Heart right ventricle (tissue), 16 donors: ENCODE measurements around the gene FCHSD2. TPM values are rescaled to one million over a fixed set of nuclear protein-coding genes. Genes with fewer than 3 reads are reported as not detected.

ENCODE experiments used
- ATAC-seq, 8 donors: fragments of 200-7000 bp; cut with Tn5 transposase; one replicate each; pipeline ENCODE4 v1.9.1; 2020; ENCODE audit warnings: mild to moderate bottlenecking in 8 of 8, moderate library complexity in 8 of 8, moderate number of reproducible peaks in 1 of 8
- DNase-seq, 2 donors: peaks; one replicate each; pipeline ENCODE4 v3.0.0-alpha.2; 2020
- H3K27ac ChIP-seq, 10 donors: fragments of 200-600 bp; sonication (generic) in 2 of 10; one replicate each; pipeline versions ENCODE4 v1.5.0 to v1.8.0; 2020 to 2022; ENCODE audit warnings: mild to moderate bottlenecking in 3 of 10
- H3K27me3 ChIP-seq, 7 donors: fragments of 200-600 bp; one replicate each; pipeline ENCODE4 v1.8.0; 2021 to 2022; ENCODE audit warnings: mild to moderate bottlenecking in 2 of 7
- H3K36me3 ChIP-seq, 9 donors: fragments of 200-600 bp; sonication (generic) in 1 of 9; one replicate each; pipeline versions ENCODE4 v1.5.0 to v1.8.0; 2020 to 2022; ENCODE audit warnings: mild to moderate bottlenecking in 2 of 9
- H3K4me1 ChIP-seq, 9 donors: fragments of 200-600 bp; sonication (generic) in 1 of 9; one replicate each; pipeline versions ENCODE4 v1.5.0 to v1.8.0; 2020 to 2022; ENCODE audit warnings: mild to moderate bottlenecking in 4 of 9
- H3K4me3 ChIP-seq, 10 donors: fragments of 200-600 bp; sonication (generic) in 2 of 10; one replicate each; pipeline versions ENCODE4 v1.5.0 to v1.8.0; 2020 to 2022; ENCODE audit warnings: mild to moderate bottlenecking in 7 of 10, moderate library complexity in 2 of 10
- H3K9me3 ChIP-seq, 11 donors: fragments of 200-600 bp in 10 of 11; sonication (generic) in 2 of 11; one replicate each; pipeline versions ENCODE4 v1.5.0 to v1.8.0; 2013 to 2022; ENCODE audit warnings: mild to moderate bottlenecking in 2 of 11, control low read depth in 1 of 11, moderate library complexity in 1 of 11
- WGBS, 2 donors: extraction: QIAGEN DNeasy Blood & Tissue Kit; methylation state at CpG; one replicate each; pipeline ENCODE4 v1.1.7; 2013; ENCODE audit warnings: inconsistent platforms in 1 of 2; 5-methylcytosine and 5-hydroxymethylcytosine counted together
- intact Hi-C, 10 donors: fragments of 100-400 bp; cut with DNase I; formaldehyde crosslinking; loops; one replicate each; pipeline versions ENCODE4 v1.11.1 to v1.14.2; 2022
- polyA plus RNA-seq, 2 donors: library from polyadenylated mRNA; stranded (reverse); fragments of 200-250 nt; gene quantifications; one replicate each; pipeline ENCODE4 v1.2.3, GENCODE V29; 2013
- total RNA-seq, 10 donors: library from RNA; stranded (reverse); fragmentation: NEBNext Ultra II Directional in 3 of 10; extraction: Animal tissue kit (Norgen Biotek cat#: 25700) in 3 of 10; gene quantifications; one replicate each; pipeline versions ENCODE4 v1.2.1 to v1.2.4, GENCODE V29; 2021 to 2023
- TF ChIP-seq, protein P1 (sequence below), 9 donors: fragments of 200-600 bp; sonication (generic) in 2 of 9; IDR thresholded peaks; one replicate each; pipeline versions ENCODE4 v1.5.0 to v1.8.0; 2021 to 2022; ENCODE audit warnings: antibody characterized with exemption in 9 of 9, mild to moderate bottlenecking in 5 of 9, moderate library complexity in 1 of 9
- donor health status: Arrhythmogenic right ventricular cardiomyopathy.
- donor health status: ischemic (EF 13 %, LVEDD 7.1; RV severe dilation, severe dysfunction).
- donor health status: healthy with polysubstance abuse.
- donor health status: DM: no; HTN: yes; CAD: no.
- donor health status: DM: no; HTN: no; CAD: no.
- donor health status: ischemic (EF 25% LVEDD 6.9; RV normal size, moderate dysfunction).
- donor health status: ischemic (EF 25% LVEDD 5.7; RV mildly dilated, moderate dysfunction).
- donor health status: healthy.
- donor health status: DM: yes; HTN: yes; CAD: no.
- donor health status: Ischemic cardiomyopathy.
- donor health status: ischemic (EF 35%, LVEDD 5.7; RV mildly dilated, moderate dysfunction).
- donor health status: nonischemic (EF 11% LVEDD 7.7; RV severe dilation, severe dysfunction).
- donor health status: DM: yes; HTN: yes; CAD: no.
- donor health status: PGD.
- donor health status: ischemic (EF 29% LVEDD 5.4; RV normal size, mild dysfunction).
- donor health status: nonischemic (EF 23%, LVEDD 6.1; RV moderate dilation, normal function).

FCHSD2 gene
- total and polyA plus RNA-seq, 12 donors: 16.1 to 48.4 (median 37.5) TPM

DNA sequence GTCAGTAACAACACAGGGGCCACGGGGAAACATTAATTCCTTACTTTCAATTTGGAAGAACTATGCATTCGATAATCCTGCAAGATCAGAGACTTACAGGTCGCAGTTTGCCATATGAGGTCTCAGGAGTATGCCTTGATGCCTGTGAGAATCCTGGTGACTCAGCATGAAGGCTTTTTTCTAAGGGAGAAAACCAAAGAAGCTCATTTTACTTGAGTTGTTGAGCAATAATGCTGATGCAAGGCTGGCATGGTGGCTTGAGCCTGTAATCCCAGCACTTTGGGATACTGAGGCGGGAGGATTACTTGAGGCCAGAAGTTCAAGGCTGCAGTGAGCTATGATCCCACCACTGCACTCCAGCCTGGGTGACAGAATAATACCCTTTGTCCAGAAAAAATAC lies 301.3 kb downstream of the FCHSD2 start:
- 96% methylated on average over 4 of the region's 4 CpGs for WGBS, 2 donors

DNA sequence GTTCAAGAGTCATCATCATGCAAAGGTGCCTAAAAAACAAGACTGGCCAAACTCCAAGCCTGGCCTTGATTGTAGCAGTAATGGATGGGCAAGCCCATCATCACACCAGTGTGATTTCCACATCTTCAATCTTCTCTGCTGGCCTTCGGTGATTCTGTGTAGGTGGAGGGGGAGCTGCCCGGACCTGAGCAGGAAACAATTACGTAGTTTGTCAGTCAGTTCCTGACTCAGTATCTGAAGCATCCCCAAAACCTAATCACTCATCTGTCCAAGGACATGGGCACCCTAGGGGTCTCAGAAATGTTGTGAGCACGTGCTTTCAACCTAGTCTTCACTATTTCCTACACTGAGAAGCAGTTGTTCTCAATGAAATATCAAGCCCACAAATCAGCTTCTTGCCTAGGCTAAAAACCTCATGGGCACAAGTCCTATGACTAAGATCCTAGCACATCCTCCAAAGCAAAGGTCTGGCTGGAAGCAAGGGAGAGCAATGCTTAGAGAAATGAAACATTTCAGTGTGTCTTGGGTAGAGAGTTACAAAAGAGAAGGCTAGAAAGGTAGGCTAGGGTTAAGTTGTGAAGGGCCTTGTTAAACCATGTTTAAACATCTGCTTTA lies 303.3 kb downstream of the FCHSD2 start:
- Histone ChIP-seq H3K4me1 (peaks cover 31 to 92% (median 63%) of the 10 kb centered on the region in 9 donors), H3K27ac (peak overlapping the region in 6 of 10 donors; percentile 17 to 95 (median 89))
- intact Hi-C loops: loop anchor here in 3 of 10 donors (10.0 kb wide), 3 partner anchors 86 to 396 kb away; partner anchors contain the start of gene FCHSD2 (in 2 of the 3)

More for the DNA sequence above, 301.3 kb downstream of the FCHSD2 start:
- Histone ChIP-seq H3K4me3 (no peak overlapping the region), H3K27ac (peak overlapping the region in 3 of 10 donors; percentile 17 to 78 (median 19)), H3K9me3 (no peaks in the 10 kb centered on the region), H3K36me3 (peaks cover 0 to 92% (median 22%) of the 10 kb centered on the region in 9 donors), H3K27me3 (no peaks in the 10 kb centered on the region), H3K4me1 (peaks cover 19 to 83% (median 56%) of the 10 kb centered on the region in 9 donors)
- DNase-seq: no peak
- no peak for ATAC-seq
- TF ChIP-seq, protein P1, sequence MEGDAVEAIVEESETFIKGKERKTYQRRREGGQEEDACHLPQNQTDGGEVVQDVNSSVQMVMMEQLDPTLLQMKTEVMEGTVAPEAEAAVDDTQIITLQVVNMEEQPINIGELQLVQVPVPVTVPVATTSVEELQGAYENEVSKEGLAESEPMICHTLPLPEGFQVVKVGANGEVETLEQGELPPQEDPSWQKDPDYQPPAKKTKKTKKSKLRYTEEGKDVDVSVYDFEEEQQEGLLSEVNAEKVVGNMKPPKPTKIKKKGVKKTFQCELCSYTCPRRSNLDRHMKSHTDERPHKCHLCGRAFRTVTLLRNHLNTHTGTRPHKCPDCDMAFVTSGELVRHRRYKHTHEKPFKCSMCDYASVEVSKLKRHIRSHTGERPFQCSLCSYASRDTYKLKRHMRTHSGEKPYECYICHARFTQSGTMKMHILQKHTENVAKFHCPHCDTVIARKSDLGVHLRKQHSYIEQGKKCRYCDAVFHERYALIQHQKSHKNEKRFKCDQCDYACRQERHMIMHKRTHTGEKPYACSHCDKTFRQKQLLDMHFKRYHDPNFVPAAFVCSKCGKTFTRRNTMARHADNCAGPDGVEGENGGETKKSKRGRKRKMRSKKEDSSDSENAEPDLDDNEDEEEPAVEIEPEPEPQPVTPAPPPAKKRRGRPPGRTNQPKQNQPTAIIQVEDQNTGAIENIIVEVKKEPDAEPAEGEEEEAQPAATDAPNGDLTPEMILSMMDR (IDR thresholded peaks at IDR 0.05): no peak
- intact Hi-C loops: no loop called here

DNA sequence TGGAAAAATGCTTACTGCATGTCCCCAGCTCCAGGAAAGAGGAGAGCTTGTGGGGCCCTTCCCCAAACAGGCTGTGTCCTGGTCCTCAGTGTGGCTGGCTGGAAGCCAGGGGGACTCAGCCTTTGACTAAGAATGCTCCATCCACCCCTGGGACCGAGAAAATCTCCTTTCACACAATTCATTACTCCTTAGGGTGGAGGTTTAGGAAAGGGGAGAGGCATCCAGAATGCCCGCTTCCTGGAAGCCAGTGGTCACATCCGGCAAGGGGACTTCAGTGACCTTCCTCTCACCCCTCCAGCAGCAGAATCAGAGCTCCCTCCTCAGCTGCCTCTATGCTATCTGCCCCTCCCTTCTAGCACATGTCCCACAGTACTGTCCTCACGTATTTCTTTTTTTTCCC lies 306.0 kb downstream of the FCHSD2 start:
- H3K27me3 ChIP-seq: no peaks in the 10 kb centered on the region
- H3K36me3 ChIP-seq: peaks cover 0 to 75% (median 14%) of the 10 kb centered on the region in 9 donors
- DNase-seq: peak; percentile 80 to 82
- WGBS, 2 donors: 18% methylated on average over 4 of the region's 4 CpGs
- H3K4me3 ChIP-seq: no peak overlapping the region
- peak overlapping the region; percentile 86 to 95 (median 90) for H3K27ac ChIP-seq
- TF ChIP-seq, protein P1 (IDR thresholded peaks at IDR 0.05): no peak
- ATAC-seq: peak; percentile 35 to 67 (median 54)
- no peaks in the 10 kb centered on the region for H3K9me3 ChIP-seq
- peaks cover 36 to 92% (median 73%) of the 10 kb centered on the region in 9 donors for H3K4me1 ChIP-seq
- intact Hi-C loops: loop anchor here in 3 of 10 donors (10.0 kb wide), 3 partner anchors 89 to 399 kb away; partner anchors contain the start of gene FCHSD2 (in 2 of the 3)

More for the DNA sequence above, 303.3 kb downstream of the FCHSD2 start:
- Histone ChIP-seq H3K36me3 (peaks cover 0 to 81% (median 22%) of the 10 kb centered on the region in 9 donors), H3K9me3 (no peaks in the 10 kb centered on the region), H3K27me3 (no peaks in the 10 kb centered on the region), H3K4me3 (no peak overlapping the region)
- 60 to 65% methylated on average over 4 of the region's 4 CpGs for WGBS, 2 donors
- TF ChIP-seq, protein P1 (IDR thresholded peaks at IDR 0.05): no peak
- no peak for ATAC-seq
- DNase-seq: no peak

DNA sequence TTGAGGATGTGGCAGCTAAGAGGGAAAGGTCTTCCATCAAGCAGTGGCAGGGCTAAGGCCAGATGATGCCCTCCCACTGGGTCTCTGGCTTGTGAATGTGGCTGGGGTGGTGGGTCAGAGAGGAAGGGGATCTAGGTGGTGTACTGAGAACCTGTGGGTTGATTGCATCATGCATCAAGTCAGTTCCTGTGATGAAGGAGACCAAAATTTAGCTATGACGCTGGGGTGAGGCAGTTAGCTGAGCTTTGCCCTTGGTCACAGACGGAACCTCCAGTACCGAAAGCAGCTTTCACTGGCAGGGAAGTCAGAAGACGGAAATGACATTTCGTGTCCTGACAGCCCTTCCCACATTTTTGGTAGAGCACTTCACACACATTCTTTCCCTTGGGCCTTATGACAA lies 307.2 kb downstream of the FCHSD2 start:
- H3K27ac ChIP-seq: peak overlapping the region; percentile 86 to 95 (median 90)
- TF ChIP-seq, protein P1 (IDR thresholded peaks at IDR 0.05): no peak
- no peak overlapping the region for H3K4me3 ChIP-seq
- DNase-seq: peak in 1 of 2 donors; percentile 69
- peaks cover 36 to 84% (median 76%) of the 10 kb centered on the region in 9 donors for H3K4me1 ChIP-seq
- no peaks in the 10 kb centered on the region for H3K27me3 ChIP-seq
- 16 to 20% methylated on average over 5 of the region's 5 CpGs for WGBS, 2 donors
- intact Hi-C loops: loop anchor here in 7 of 10 donors (2.0 to 10.0 kb wide), 10 partner anchors 14 to 452 kb away; partner anchors contain the start of gene FCHSD2 (in 4 of the 7)
- H3K9me3 ChIP-seq: no peaks in the 10 kb centered on the region
- peak; percentile 8 to 59 (median 24) for ATAC-seq
- peaks cover 0 to 75% (median 3%) of the 10 kb centered on the region in 9 donors for H3K36me3 ChIP-seq
